Muscle layer of duodenum (tissue), 2 donors: ENCODE results near the gene DFFB.

Experiments
- H3K27ac ChIP-seq: one replicate; pipeline ENCODE4 v1.7.0; 2013; ENCODE audit warnings: mild to moderate bottlenecking, low read length
- H3K27me3 ChIP-seq: one replicate; pipeline ENCODE4 v1.7.0; 2013; ENCODE audit warnings: low read depth, mild to moderate bottlenecking, control low read depth, low read length
- H3K36me3 ChIP-seq, 2 donors: one replicate each; pipeline ENCODE4 v1.7.0; 2013; ENCODE audit warnings: low read length in 2 of 2, control low read depth in 1 of 2, mild to moderate bottlenecking in 1 of 2; ENCODE audit not compliant: insufficient read depth in 2 of 2, control insufficient read depth in 1 of 2
- H3K4me1 ChIP-seq, 2 donors: one replicate each; pipeline ENCODE4 v1.7.0; 2013; ENCODE audit warnings: low read length in 2 of 2, mild to moderate bottlenecking in 2 of 2, control low read depth in 1 of 2, moderate library complexity in 1 of 2; ENCODE audit not compliant: insufficient read depth in 2 of 2, control insufficient read depth in 1 of 2
- H3K4me3 ChIP-seq, 2 donors: one replicate each; pipeline ENCODE4 v1.7.0; 2013; ENCODE audit warnings: low read length in 2 of 2, low read depth in 1 of 2, mild to moderate bottlenecking in 1 of 2
- H3K9me3 ChIP-seq, 2 donors: one replicate each; pipeline ENCODE4 v1.7.0; 2013; ENCODE audit warnings: low read length in 2 of 2, control low read depth in 1 of 2, mild to moderate bottlenecking in 1 of 2; ENCODE audit not compliant: control insufficient read depth in 1 of 2
- donor health status: healthy.

Gene DFFB

DNA sequence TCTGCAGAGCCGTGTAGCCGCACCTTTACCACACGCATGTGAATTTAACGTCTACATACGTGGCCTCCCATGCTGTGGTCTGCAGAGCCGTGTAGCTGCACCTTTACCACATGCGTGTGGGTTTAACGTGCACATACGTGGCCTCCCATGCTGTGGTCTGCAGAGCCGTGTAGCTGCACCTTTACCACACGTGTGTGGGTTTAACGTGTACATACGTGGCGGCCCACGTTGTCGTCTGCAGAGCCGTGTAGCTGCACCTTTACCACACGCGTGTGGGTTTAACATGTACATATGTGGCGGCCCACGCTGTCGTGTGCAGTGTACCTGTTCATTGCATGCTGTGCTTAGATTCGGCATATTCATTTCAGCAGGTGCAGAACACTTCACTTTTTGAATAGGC is 17.5 kb downstream of the DFFB start:
- peaks cover 10 to 87% of the 10 kb centered on the region in 2 donors for H3K36me3 ChIP-seq
- peaks cover 3 to 9% of the 10 kb centered on the region in 2 donors for H3K9me3 ChIP-seq
- no peak overlapping the region for H3K4me3 ChIP-seq
- no peaks in the 10 kb centered on the region for H3K4me1 ChIP-seq
- H3K27ac ChIP-seq: no peak overlapping the region
- H3K27me3 ChIP-seq: no peaks in the 10 kb centered on the region

- Histone ChIP-seq H3K27me3 (no peaks in the 10 kb centered on the region), H3K4me3 (no peak overlapping the region), H3K27ac (no peak overlapping the region), H3K4me1 (no peaks in the 10 kb centered on the region), H3K9me3 (peaks cover 3 to 9% of the 10 kb centered on the region in 2 donors), H3K36me3 (peaks cover 10 to 85% of the 10 kb centered on the region in 2 donors)
Measured at GRCh38 chr1:3876716-3877115, 19.4 kb downstream of the DFFB start.

DNA sequence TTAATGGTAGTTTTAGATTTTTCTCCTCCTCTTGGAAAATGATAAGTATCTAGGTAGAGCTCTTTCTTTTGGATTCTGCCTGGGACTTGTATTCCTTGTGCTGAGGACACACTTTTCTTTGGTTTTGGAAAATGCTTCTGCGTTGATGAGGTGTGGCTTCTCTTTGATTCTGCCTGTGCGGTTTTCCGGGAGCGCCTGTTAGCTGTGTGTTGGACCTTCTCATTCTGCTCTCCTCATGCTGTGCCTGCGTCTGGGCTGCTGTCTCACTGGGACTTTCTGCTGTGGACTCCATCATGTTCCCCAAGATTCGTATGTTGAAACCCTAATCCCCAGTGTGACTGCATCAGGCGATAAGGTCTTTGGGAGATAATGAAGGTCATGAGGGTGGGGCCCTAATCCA is 21.8 kb downstream of the DFFB start:
- H3K27me3 ChIP-seq: no peaks in the 10 kb centered on the region
- H3K36me3 ChIP-seq: peaks cover 15 to 76% of the 10 kb centered on the region in 2 donors
- no peak overlapping the region for H3K4me3 ChIP-seq
- H3K9me3 ChIP-seq: peaks cover 3 to 9% of the 10 kb centered on the region in 2 donors
- H3K27ac ChIP-seq: no peak overlapping the region
- H3K4me1 ChIP-seq: no peaks in the 10 kb centered on the region

DNA sequence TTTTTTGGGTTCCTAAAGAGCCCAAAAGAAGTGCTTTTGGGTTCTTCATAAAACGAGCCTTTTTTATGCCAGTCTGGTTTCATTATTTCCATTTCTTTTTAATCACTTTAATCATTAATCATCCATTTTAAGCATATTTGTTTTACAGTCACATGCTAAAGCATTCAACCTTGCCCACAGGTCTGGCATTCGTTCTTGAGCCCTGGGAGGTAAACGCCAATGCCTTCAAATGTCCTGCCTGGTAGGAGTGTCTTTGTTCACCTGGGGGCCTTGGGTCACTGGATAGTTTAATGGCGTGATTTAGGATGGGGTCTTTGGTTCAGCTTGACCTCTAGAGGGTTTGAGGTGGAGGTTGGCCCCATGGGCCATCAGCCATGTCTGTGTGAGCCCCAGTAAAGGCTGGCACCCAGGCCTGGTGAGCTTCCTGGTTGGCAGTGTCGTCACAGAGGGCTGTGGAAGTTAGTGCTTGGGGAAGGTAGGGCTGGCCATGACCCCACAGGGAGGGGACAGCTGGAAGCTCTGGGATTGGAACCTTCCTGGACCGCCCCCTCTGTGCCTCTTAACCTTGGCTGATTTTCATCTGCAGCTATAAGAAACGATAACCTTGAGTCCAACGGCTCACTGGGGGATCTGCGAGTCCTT is 22.6 kb downstream of the DFFB start:
- peaks cover 10 to 77% of the 10 kb centered on the region in 2 donors for H3K36me3 ChIP-seq
- H3K4me3 ChIP-seq: no peak overlapping the region
- H3K9me3 ChIP-seq: peaks cover 3 to 9% of the 10 kb centered on the region in 2 donors
- H3K4me1 ChIP-seq: no peaks in the 10 kb centered on the region
- H3K27me3 ChIP-seq: no peaks in the 10 kb centered on the region
- no peak overlapping the region for H3K27ac ChIP-seq

DNA sequence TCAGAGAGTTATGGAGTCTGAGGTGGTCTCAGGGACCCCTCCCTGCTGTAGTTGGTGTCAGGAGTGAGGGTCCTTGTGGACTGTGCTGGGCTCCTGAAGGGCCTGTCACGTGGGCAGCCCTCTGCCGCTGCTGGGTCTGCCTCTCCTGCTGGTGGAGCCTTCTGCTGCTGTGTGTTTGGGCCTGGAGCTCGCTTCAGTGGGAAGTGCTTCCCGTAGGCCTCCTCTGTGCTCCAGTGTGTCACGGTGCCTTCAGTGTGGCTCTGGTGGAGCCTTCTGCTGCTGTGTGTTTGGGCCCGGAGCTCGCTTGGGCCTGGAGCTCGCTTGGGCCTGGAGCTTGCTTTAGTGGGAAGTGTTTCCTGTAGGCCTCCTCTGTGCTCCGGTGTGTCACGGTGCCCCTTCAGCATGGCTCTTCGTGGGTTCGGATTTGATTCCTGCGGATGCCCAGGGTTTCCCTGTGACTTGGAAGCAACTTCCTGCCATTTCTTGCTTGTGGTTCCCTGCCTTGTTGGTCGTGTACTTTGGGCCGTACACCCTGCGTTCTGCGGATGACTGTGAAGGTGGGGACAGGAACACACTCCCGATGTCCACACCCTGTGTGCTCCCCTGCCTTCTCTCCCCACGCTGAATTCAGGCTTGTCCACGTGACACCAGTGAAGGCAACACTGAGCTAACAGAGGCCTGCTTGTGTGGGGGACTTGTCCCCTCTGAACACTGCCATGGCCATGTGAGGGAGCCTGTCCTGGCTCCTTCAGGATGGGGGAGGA is 23.3 kb downstream of the DFFB start:
- peaks cover 3 to 9% of the 10 kb centered on the region in 2 donors for H3K9me3 ChIP-seq
- H3K4me3 ChIP-seq: no peak overlapping the region
- no peaks in the 10 kb centered on the region for H3K27me3 ChIP-seq
- H3K27ac ChIP-seq: no peak overlapping the region
- H3K4me1 ChIP-seq: no peaks in the 10 kb centered on the region
- H3K36me3 ChIP-seq: peaks cover 9 to 75% of the 10 kb centered on the region in 2 donors

- H3K36me3 ChIP-seq: peaks cover 12 to 78% of the 10 kb centered on the region in 2 donors
- peaks cover 3 to 9% of the 10 kb centered on the region in 2 donors for H3K9me3 ChIP-seq
- H3K4me3 ChIP-seq: no peak overlapping the region
- no peaks in the 10 kb centered on the region for H3K4me1 ChIP-seq
- no peaks in the 10 kb centered on the region for H3K27me3 ChIP-seq
- no peak overlapping the region for H3K27ac ChIP-seq
Measured at GRCh38 chr1:3881193-3881480, 23.9 kb downstream of the DFFB start.

GRCh38 chr1:3883194-3883925 is 26.1 kb downstream of the DFFB start:
- Histone ChIP-seq H3K4me3 (no peak overlapping the region), H3K9me3 (peaks cover 3 to 9% of the 10 kb centered on the region in 2 donors), H3K27ac (no peak overlapping the region), H3K36me3 (peaks cover 12 to 72% of the 10 kb centered on the region in 2 donors), H3K4me1 (no peaks in the 10 kb centered on the region), H3K27me3 (no peaks in the 10 kb centered on the region)

- no peaks in the 10 kb centered on the region for H3K27me3 ChIP-seq
- no peaks in the 10 kb centered on the region for H3K4me1 ChIP-seq
- H3K27ac ChIP-seq: no peak overlapping the region
- no peak overlapping the region for H3K4me3 ChIP-seq
- H3K9me3 ChIP-seq: no peaks in the 10 kb centered on the region
- H3K36me3 ChIP-seq: peaks cover 17 to 71% of the 10 kb centered on the region in 2 donors
Measured at GRCh38 chr1:3884966-3885365, 27.7 kb downstream of the DFFB start.

GRCh38 chr1:3885611-3886010 is 28.3 kb downstream of the DFFB start:
- no peak overlapping the region for H3K27ac ChIP-seq
- peaks cover 22 to 71% of the 10 kb centered on the region in 2 donors for H3K36me3 ChIP-seq
- H3K9me3 ChIP-seq: no peaks in the 10 kb centered on the region

DNA sequence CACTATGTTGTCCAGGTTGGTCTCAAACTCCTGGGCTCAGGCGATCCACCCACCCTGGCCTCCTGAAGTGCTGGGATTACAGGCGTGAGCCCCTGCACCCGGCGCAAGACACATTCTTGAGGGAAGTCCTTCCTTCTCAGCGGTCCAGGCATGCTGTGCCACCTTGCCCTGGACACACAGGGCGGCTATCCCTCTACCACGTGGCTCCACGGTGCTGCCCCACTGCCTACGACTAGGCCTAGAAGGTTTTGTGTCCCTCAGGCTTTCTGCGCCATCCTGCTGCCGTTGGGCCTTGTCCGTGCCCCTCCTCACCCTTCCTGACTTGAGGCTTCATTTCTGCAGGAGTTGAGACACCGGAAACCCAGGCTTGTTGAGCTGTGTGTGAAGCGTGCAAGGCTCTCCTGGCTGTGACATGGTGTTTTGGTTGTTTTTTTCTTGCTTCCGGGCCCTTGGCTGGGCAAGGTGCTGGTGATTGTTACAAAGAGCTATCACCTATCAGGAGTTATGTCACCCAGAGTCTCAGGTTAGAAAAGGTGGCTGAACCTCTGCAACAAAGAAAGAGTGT is 28.9 kb downstream of the DFFB start:
- no peak overlapping the region for H3K27ac ChIP-seq
- H3K9me3 ChIP-seq: no peaks in the 10 kb centered on the region
- peaks cover 22 to 70% of the 10 kb centered on the region in 2 donors for H3K36me3 ChIP-seq
- no peak overlapping the region for H3K4me3 ChIP-seq
- H3K4me1 ChIP-seq: no peaks in the 10 kb centered on the region
- H3K27me3 ChIP-seq: no peaks in the 10 kb centered on the region

More at GRCh38 chr1:3885611-3886010, 28.3 kb downstream of the DFFB start:
- Histone ChIP-seq H3K27me3 (no peaks in the 10 kb centered on the region), H3K4me1 (no peaks in the 10 kb centered on the region), H3K4me3 (no peak overlapping the region)

DNA sequence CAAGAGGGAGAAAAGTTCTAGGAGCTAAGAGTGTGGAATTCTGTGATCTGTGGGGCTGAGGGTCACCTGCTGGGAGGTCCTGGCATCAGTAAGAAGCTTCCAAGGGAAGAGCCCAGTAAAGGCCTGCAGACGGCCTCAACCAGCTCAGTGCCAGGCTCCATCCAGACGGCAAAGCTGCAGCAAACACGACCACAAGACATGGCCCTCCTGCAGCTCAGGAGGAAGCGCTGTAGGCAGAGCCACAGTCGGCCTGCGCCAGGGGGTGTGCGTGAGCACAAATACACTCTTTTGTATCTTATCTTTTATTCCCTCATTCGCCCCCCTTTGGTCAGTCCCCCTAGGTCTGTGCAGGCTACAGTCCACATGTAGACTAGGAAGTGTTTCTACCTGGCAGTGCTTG is 29.4 kb downstream of the DFFB start:
- Histone ChIP-seq H3K4me3 (no peak overlapping the region), H3K4me1 (peaks cover 0 to 3% of the 10 kb centered on the region in 2 donors), H3K27me3 (no peaks in the 10 kb centered on the region), H3K9me3 (no peaks in the 10 kb centered on the region), H3K27ac (no peak overlapping the region), H3K36me3 (peaks cover 26 to 72% of the 10 kb centered on the region in 2 donors)
